Neural progenitor cell (in vitro differentiated cells): Measurements from ENCODE around the gene ZNF835. TPM values are rescaled to one million over a fixed set of nuclear protein-coding genes. Genes with fewer than 3 reads are reported as not detected.

ENCODE experiments used
- DNase-seq: peaks from one replicate; pipeline ENCODE4 v3.0.0-alpha.2; 2016; ENCODE audit warnings: low spot score
- H2AFZ ChIP-seq: fragments of 200-600 bp; sonication (generic); replicated peaks from 2 replicates; pipeline ENCODE4 v1.6.1; 2016; ENCODE audit warnings: antibody characterized with exemption
- H3F3A ChIP-seq: fragments of 200-600 bp; sonication (generic); 2 replicates; pipeline ENCODE4 v1.6.1; 2016; ENCODE audit warnings: antibody characterized with exemption, low read depth
- H3K27ac ChIP-seq: fragments of 200-600 bp; sonication (generic); 2 replicates; pipeline ENCODE4 v1.5.1; 2016; ENCODE audit warnings: mild to moderate bottlenecking
- H3K27me3 ChIP-seq: fragments of 200-600 bp; sonication (generic); 2 replicates; pipeline ENCODE4 v1.6.1; 2016; ENCODE audit warnings: mild to moderate bottlenecking, moderate library complexity
- H3K36me3 ChIP-seq: fragments of 200-600 bp; sonication (generic); 2 replicates; pipeline ENCODE4 v1.5.1; 2016
- H3K4me1 ChIP-seq: fragments of 200-600 bp; sonication (generic); 2 replicates; pipeline ENCODE4 v1.6.1; 2016; ENCODE audit warnings: mixed run types
- H3K4me2 ChIP-seq: fragments of 200-600 bp; sonication (generic); 2 replicates; pipeline ENCODE4 v1.6.1; 2016
- H3K4me3 ChIP-seq: fragments of 200-600 bp; sonication (generic); 2 replicates; pipeline ENCODE4 v1.5.1; 2016
- H3K79me2 ChIP-seq: fragments of 200-600 bp; sonication (generic); 2 replicates; pipeline ENCODE4 v1.6.1; 2016; ENCODE audit warnings: low read depth
- H3K9ac ChIP-seq: fragments of 200-600 bp; sonication (generic); 2 replicates; pipeline ENCODE4 v1.6.1; 2016
- H3K9me3 ChIP-seq: fragments of 200-600 bp; sonication (generic); 2 replicates; pipeline ENCODE4 v1.5.1; 2016; ENCODE audit warnings: low read depth
- H4K20me1 ChIP-seq: fragments of 200-600 bp; sonication (generic); 2 replicates; pipeline ENCODE4 v1.6.1; 2016; ENCODE audit warnings: low read depth
- H3K27ac Mint-ChIP-seq: 3 replicates; pipeline ENCODE4 v1.8.0; 2021; ENCODE audit warnings: mixed read lengths
- H3K27me3 Mint-ChIP-seq: 2 replicates; pipeline ENCODE4 v1.8.0; 2022; ENCODE audit warnings: low read depth, mild to moderate bottlenecking, inconsistent platforms, moderate library complexity, mixed read lengths; ENCODE audit not compliant: insufficient read depth
- H3K36me3 Mint-ChIP-seq: 3 replicates; pipeline ENCODE4 v1.8.0; 2021; ENCODE audit warnings: mixed read lengths
- H3K4me1 Mint-ChIP-seq: 3 replicates; pipeline ENCODE4 v1.8.0; 2021; ENCODE audit warnings: mixed read lengths
- H3K4me3 Mint-ChIP-seq: 3 replicates; pipeline ENCODE4 v1.8.0; 2021; ENCODE audit warnings: mild to moderate bottlenecking, moderate library complexity, mixed read lengths
- H3K9me3 Mint-ChIP-seq: 3 replicates; pipeline ENCODE4 v1.8.0; 2020; ENCODE audit warnings: mixed read lengths
- CTCF ChIP-seq: fragments of 200-600 bp; sonication (generic); IDR thresholded peaks from 2 replicates; pipeline ENCODE4 v1.5.1; 2017; ENCODE audit warnings: antibody characterized with exemption, mild to moderate bottlenecking
- EZH2 ChIP-seq: fragments of 200-600 bp; sonication (generic); IDR thresholded peaks from 2 replicates; pipeline ENCODE4 v1.6.1; 2017; ENCODE audit warnings: antibody characterized with exemption, mild to moderate bottlenecking, moderate library complexity
- EZH2phosphoT487 ChIP-seq: fragments of 200-600 bp; sonication (generic); IDR thresholded peaks from 2 replicates; pipeline ENCODE4 v1.6.1; 2017; ENCODE audit warnings: antibody characterized with exemption
- total RNA-seq: library from RNA; depleted of rRNA; stranded (reverse); fragments of >200 nt; gene quantifications from 2 replicates; pipeline ENCODE4 v1.2.3, GENCODE V29; 2015; ENCODE audit warnings: low replicate concordance

Gene ZNF835
- total RNA-seq, 1 donor from 2014 or later: not detected

- Histone ChIP-seq H3K79me2 (no peaks in the 10 kb centered on the region), H2AFZ (no peak overlapping the region), H3K4me2 (no peak overlapping the region), H3K4me3 (no peak overlapping the region), H3K27ac (no peak overlapping the region), H3K36me3 (no peaks in the 10 kb centered on the region), H3K9ac (no peak overlapping the region), H4K20me1 (no peaks in the 10 kb centered on the region), H3K9me3 (peaks cover 6% of the 10 kb centered on the region), H3K4me1 (no peaks in the 10 kb centered on the region), H3F3A (no peaks in the 10 kb centered on the region), H3K27me3 (no peaks in the 10 kb centered on the region)
- Mint-ChIP-seq H3K4me3 (no peak overlapping the region), H3K36me3 (peaks cover 1% of the 10 kb centered on the region), H3K27me3 (peaks cover 8% of the 10 kb centered on the region), H3K27ac (no peak overlapping the region), H3K9me3 (peaks cover 60% of the 10 kb centered on the region), H3K4me1 (no peaks in the 10 kb centered on the region)
- TF ChIP-seq CTCF: no peak
- TF ChIP-seq EZH2phosphoT487: no peak
- no peak for TF ChIP-seq EZH2
- no peak for DNase-seq
Observed at GRCh38 chr19:56661248-56661647, 10.3 kb downstream of the ZNF835 start.

GRCh38 chr19:56660381-56661107 is 11.0 kb downstream of the ZNF835 start:
- Histone ChIP-seq H3K4me3 (no peak overlapping the region), H3K9ac (no peak overlapping the region)

GRCh38 chr19:56654151-56654550 is 17.4 kb downstream of the ZNF835 start:
- Mint-ChIP-seq H3K36me3 (peaks cover 1% of the 10 kb centered on the region), H3K9me3 (peaks cover 56% of the 10 kb centered on the region), H3K4me1 (no peaks in the 10 kb centered on the region), H3K27me3 (no peaks in the 10 kb centered on the region), H3K27ac (no peak overlapping the region), H3K4me3 (no peak overlapping the region)
- no peak overlapping the region for H2AFZ ChIP-seq
- TF ChIP-seq CTCF (no peak), EZH2 (no peak), EZH2phosphoT487 (no peak)
- no peaks in the 10 kb centered on the region for H3K27me3 ChIP-seq
- DNase-seq: no peak
- H3F3A ChIP-seq: no peaks in the 10 kb centered on the region
- H3K79me2 ChIP-seq: no peaks in the 10 kb centered on the region
- H3K9ac ChIP-seq: no peak overlapping the region
- H3K4me3 ChIP-seq: no peak overlapping the region
- H3K36me3 ChIP-seq: no peaks in the 10 kb centered on the region
- H4K20me1 ChIP-seq: no peaks in the 10 kb centered on the region
- no peak overlapping the region for H3K4me2 ChIP-seq
- no peak overlapping the region for H3K27ac ChIP-seq
- no peaks in the 10 kb centered on the region for H3K4me1 ChIP-seq
- H3K9me3 ChIP-seq: peaks cover 18% of the 10 kb centered on the region

More at GRCh38 chr19:56660381-56661107, 11.0 kb downstream of the ZNF835 start:
- DNase-seq: no peak
- no peak overlapping the region for H3K27ac ChIP-seq
- no peaks in the 10 kb centered on the region for H3F3A ChIP-seq
- no peaks in the 10 kb centered on the region for H4K20me1 ChIP-seq
- H3K4me1 Mint-ChIP-seq: no peaks in the 10 kb centered on the region
- no peaks in the 10 kb centered on the region for H3K27me3 ChIP-seq
- no peaks in the 10 kb centered on the region for H3K79me2 ChIP-seq
- no peak overlapping the region for H3K27ac Mint-ChIP-seq
- peaks cover 60% of the 10 kb centered on the region for H3K9me3 Mint-ChIP-seq
- no peak overlapping the region for H3K4me2 ChIP-seq
- H2AFZ ChIP-seq: no peak overlapping the region
- no peaks in the 10 kb centered on the region for H3K4me1 ChIP-seq
- no peak for TF ChIP-seq CTCF
- TF ChIP-seq EZH2phosphoT487: no peak
- TF ChIP-seq EZH2: no peak
- peaks cover 7% of the 10 kb centered on the region for H3K9me3 ChIP-seq
- peaks cover 1% of the 10 kb centered on the region for H3K36me3 Mint-ChIP-seq
- no peak overlapping the region for H3K4me3 Mint-ChIP-seq
- peaks cover 8% of the 10 kb centered on the region for H3K27me3 Mint-ChIP-seq
- H3K36me3 ChIP-seq: no peaks in the 10 kb centered on the region
